GM23338 (cell line): Measurements from ENCODE around the gene LIMK2. TPM values are rescaled to one million over a fixed set of nuclear protein-coding genes. Genes with fewer than 3 reads are reported as not detected.
"Not testable (repeated sequence)": the region's sequence is repeated elsewhere in the genome, so short reads cannot be mapped to it uniquely, and the experiment has no call there.

Source experiments
- ATAC-seq: fragments of 200-7000 bp; cut with Tn5 transposase; 3 replicates; pipeline ENCODE4 v1.9.1; 2020
- DNase-seq: peaks from one replicate; pipeline ENCODE4 v3.0.0-alpha.2; 2015; ENCODE audit warnings: low spot score
- H2AFZ ChIP-seq: fragments of 200-600 bp; sonication (generic); 2 replicates; pipeline ENCODE4 v1.8.0; 2016; ENCODE audit warnings: antibody characterized with exemption, mild to moderate bottlenecking, moderate library complexity
- H3F3A ChIP-seq: fragments of 200-600 bp; sonication (generic); replicated peaks from 2 replicates; pipeline ENCODE4 v1.8.0; 2017; ENCODE audit warnings: antibody characterized with exemption, mixed run types, low read depth
- H3K27ac ChIP-seq: fragments of 200-600 bp; sonication (generic); 2 replicates; pipeline ENCODE4 v1.6.1; 2016; ENCODE audit warnings: low read depth
- H3K27me3 ChIP-seq: fragments of 200-600 bp; sonication (generic); 2 replicates; pipeline ENCODE4 v1.8.0; 2016; ENCODE audit warnings: mild to moderate bottlenecking, mixed run types, moderate library complexity; ENCODE audit not compliant: insufficient read depth
- H3K36me3 ChIP-seq: fragments of 200-600 bp; sonication (generic); 2 replicates; pipeline ENCODE4 v1.8.0; 2016; ENCODE audit warnings: mild to moderate bottlenecking; ENCODE audit not compliant: insufficient read depth
- H3K4me1 ChIP-seq: fragments of 200-600 bp; sonication (generic); 2 replicates; pipeline ENCODE4 v1.8.0; 2016; ENCODE audit warnings: mild to moderate bottlenecking, moderate library complexity; ENCODE audit not compliant: insufficient read depth
- H3K4me2 ChIP-seq: fragments of 200-600 bp; sonication (generic); 2 replicates; pipeline ENCODE4 v1.7.1; 2017; ENCODE audit warnings: mixed run types
- H3K4me3 ChIP-seq: fragments of 200-600 bp; sonication (generic); 2 replicates; pipeline ENCODE4 v1.6.1; 2016; ENCODE audit warnings: mixed run types
- H3K79me2 ChIP-seq: fragments of 200-600 bp; sonication (generic); replicated peaks from 2 replicates; pipeline ENCODE4 v1.8.0; 2017; ENCODE audit warnings: mild to moderate bottlenecking; ENCODE audit not compliant: insufficient read depth
- H3K9me2 ChIP-seq: fragments of 200-600 bp; sonication (generic); 2 replicates; pipeline ENCODE4 v1.8.0; 2017; ENCODE audit not compliant: insufficient read depth
- H4K20me1 ChIP-seq: fragments of 200-600 bp; sonication (generic); replicated peaks from 2 replicates; pipeline ENCODE4 v1.8.0; 2017; ENCODE audit warnings: mild to moderate bottlenecking; ENCODE audit not compliant: insufficient read depth
- H3K27ac Mint-ChIP-seq: 2 replicates; pipeline ENCODE4 v1.8.0; 2020; ENCODE audit warnings: inconsistent platforms, mild to moderate bottlenecking, moderate library complexity, mixed read lengths
- H3K27me3 Mint-ChIP-seq: 3 replicates; pipeline ENCODE4 v1.8.0; 2022; ENCODE audit warnings: low read depth, mild to moderate bottlenecking, moderate library complexity, mixed read lengths, inconsistent platforms; ENCODE audit not compliant: insufficient read depth, poor library complexity
- H3K36me3 Mint-ChIP-seq: 3 replicates; pipeline ENCODE4 v1.8.0; 2021; ENCODE audit warnings: low read depth, mild to moderate bottlenecking, inconsistent platforms, moderate library complexity, mixed read lengths
- H3K4me1 Mint-ChIP-seq: 3 replicates; pipeline ENCODE4 v1.8.0; 2020; ENCODE audit warnings: mild to moderate bottlenecking, inconsistent platforms, mixed read lengths
- H3K4me3 Mint-ChIP-seq: 3 replicates; pipeline ENCODE4 v1.8.0; 2021; ENCODE audit warnings: moderate library complexity, mild to moderate bottlenecking, inconsistent platforms, mixed read lengths
- H3K9me3 Mint-ChIP-seq: 3 replicates; pipeline ENCODE4 v1.8.0; 2020; ENCODE audit warnings: moderate library complexity, mild to moderate bottlenecking, inconsistent platforms, mixed read lengths
- ETS1 ChIP-seq: IDR thresholded peaks from 2 replicates; pipeline ENCODE4 v1.6.1; 2016; ENCODE audit warnings: antibody characterized with exemption
- POLR2AphosphoS5 ChIP-seq: IDR thresholded peaks from 2 replicates; pipeline ENCODE4 v1.6.1; 2016; ENCODE audit warnings: antibody characterized with exemption, low read depth
- polyA plus RNA-seq: library from polyadenylated mRNA; unstranded; fragments of >200 nt; fragmentation: Nextera tagmentation; extraction: Ambion mirVana; gene quantifications from 2 replicates; pipeline ENCODE4 v1.2.1, GENCODE V29; 2016
- total RNA-seq: library from RNA; depleted of rRNA; stranded (reverse); fragments of >200 nt; shearing (Covaris generic); gene quantifications from 2 replicates; pipeline ENCODE4 v1.2.3, GENCODE V29; 2014
- TF ChIP-seq, protein P1 (sequence below), 2 experiments: fragments of 200-600 bp in 1 of 2; sonication (generic) in 1 of 2; conservative IDR thresholded peaks; 2 replicates each; pipeline versions ENCODE4 v1.5.1 to v1.6.1; 2016 to 2017; ENCODE audit warnings: antibody characterized with exemption in 2 of 2, low read depth in 2 of 2, mild to moderate bottlenecking in 2 of 2, moderate library complexity in 1 of 2
- TF ChIP-seq, protein P2 (sequence below): fragments of 250-450 bp; sonication (Bioruptor Pico); IDR thresholded peaks from 2 replicates; pipeline ENCODE4 v1.5.0; 2020; ENCODE audit warnings: mild to moderate bottlenecking, moderate library complexity

LIMK2 gene
- total and polyA plus RNA-seq, 2 experiments from 2014 or later, result 12.5 to 39.8 TPM

DNA sequence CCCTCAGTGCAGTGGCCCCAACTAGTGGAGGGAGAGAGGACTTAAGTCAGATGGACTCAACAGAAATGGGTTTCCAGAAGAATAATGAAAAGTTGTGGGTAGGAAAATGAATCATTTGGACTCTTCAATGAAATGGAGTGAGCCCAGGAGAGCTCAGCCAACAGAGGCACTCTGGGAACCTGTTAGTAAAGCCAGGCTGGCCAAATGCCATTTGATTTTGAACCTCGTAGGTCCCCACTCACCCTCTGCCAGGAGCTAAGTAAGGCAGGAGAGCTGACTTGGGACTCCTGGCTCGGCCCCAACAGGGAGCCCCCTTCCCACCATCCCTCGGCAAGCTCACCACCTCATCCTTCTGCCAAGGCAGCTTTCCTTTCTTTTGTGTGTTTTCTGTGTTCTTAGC, 5.6 kb upstream of the LIMK2 start:
- not testable (repeated sequence) for H3K27ac Mint-ChIP-seq, H3K36me3 Mint-ChIP-seq, H3K27ac ChIP-seq, ATAC-seq, H3K4me1 ChIP-seq, H4K20me1 ChIP-seq, H2AFZ ChIP-seq, H3K79me2 ChIP-seq, H3K27me3 Mint-ChIP-seq, H3K9me3 Mint-ChIP-seq, H3K9me2 ChIP-seq, H3F3A ChIP-seq, H3K4me3 Mint-ChIP-seq, H3K4me3 ChIP-seq, H3K36me3 ChIP-seq, H3K27me3 ChIP-seq, H3K4me2 ChIP-seq, DNase-seq
- H3K4me1 Mint-ChIP-seq, result peaks cover 11% of the 10 kb centered on the region

- Mint-ChIP-seq H3K4me1 (peaks cover 15% of the 10 kb centered on the region), H3K27me3 (no peaks in the 10 kb centered on the region), H3K4me3 (no peak overlapping the region), H3K36me3 (peaks cover 7% of the 10 kb centered on the region; the same call in 1 of the 3 replicates), H3K27ac (no peak overlapping the region), H3K9me3 (no peaks in the 10 kb centered on the region)
- H4K20me1 ChIP-seq, result no peaks in the 10 kb centered on the region; the same call in 1 of the 2 replicates
- H3F3A ChIP-seq, result peaks cover 3% of the 10 kb centered on the region; the same call in 1 of the 2 replicates
- no peaks in the 10 kb centered on the region for H3K36me3 ChIP-seq
- H3K9me2 ChIP-seq, result no peaks in the 10 kb centered on the region
- H3K4me2 ChIP-seq, result no peak overlapping the region
- no peaks in the 10 kb centered on the region for H3K79me2 ChIP-seq
- no peak overlapping the region for H2AFZ ChIP-seq
- H3K4me3 ChIP-seq, result no peak overlapping the region
- DNase-seq, result no peak
- no peak for TF ChIP-seq POLR2AphosphoS5
- TF ChIP-seq, protein P1, sequence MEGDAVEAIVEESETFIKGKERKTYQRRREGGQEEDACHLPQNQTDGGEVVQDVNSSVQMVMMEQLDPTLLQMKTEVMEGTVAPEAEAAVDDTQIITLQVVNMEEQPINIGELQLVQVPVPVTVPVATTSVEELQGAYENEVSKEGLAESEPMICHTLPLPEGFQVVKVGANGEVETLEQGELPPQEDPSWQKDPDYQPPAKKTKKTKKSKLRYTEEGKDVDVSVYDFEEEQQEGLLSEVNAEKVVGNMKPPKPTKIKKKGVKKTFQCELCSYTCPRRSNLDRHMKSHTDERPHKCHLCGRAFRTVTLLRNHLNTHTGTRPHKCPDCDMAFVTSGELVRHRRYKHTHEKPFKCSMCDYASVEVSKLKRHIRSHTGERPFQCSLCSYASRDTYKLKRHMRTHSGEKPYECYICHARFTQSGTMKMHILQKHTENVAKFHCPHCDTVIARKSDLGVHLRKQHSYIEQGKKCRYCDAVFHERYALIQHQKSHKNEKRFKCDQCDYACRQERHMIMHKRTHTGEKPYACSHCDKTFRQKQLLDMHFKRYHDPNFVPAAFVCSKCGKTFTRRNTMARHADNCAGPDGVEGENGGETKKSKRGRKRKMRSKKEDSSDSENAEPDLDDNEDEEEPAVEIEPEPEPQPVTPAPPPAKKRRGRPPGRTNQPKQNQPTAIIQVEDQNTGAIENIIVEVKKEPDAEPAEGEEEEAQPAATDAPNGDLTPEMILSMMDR (conservative IDR thresholded peaks at IDR 0.05; ENCODE audit: low read depth in 2 of 2), result no peak
- H3K27ac ChIP-seq, result no peak overlapping the region
- H3K27me3 ChIP-seq, result no peaks in the 10 kb centered on the region
- H3K4me1 ChIP-seq, result 0 out of 2 replicates have a peak, but pooled peaks cover 10% of the 10 kb centered on the region
- no peak for ATAC-seq
Measured at GRCh38 chr22:31206896-31207687, 5.0 kb upstream of the LIMK2 start.

GRCh38 chr22:31210556-31211421, 1.3 kb upstream of the LIMK2 start:
- Histone ChIP-seq H3K27ac (no peak overlapping the region), H3F3A (peaks cover 3% of the 10 kb centered on the region; the same call in 1 of the 2 replicates), H3K4me2 (peak overlapping the region; percentile 75; the same call in 1 of the 2 replicates), H3K9me2 (no peaks in the 10 kb centered on the region), H3K79me2 (peaks cover 34% of the 10 kb centered on the region), H3K36me3 (peaks cover 6% of the 10 kb centered on the region; the same call in 1 of the 2 replicates), H3K4me1 (peaks cover 19% of the 10 kb centered on the region), H3K27me3 (no peaks in the 10 kb centered on the region), H4K20me1 (peaks cover 5% of the 10 kb centered on the region), H3K4me3 (no peak overlapping the region), H2AFZ (peak overlapping the region; percentile 99; the same call in 1 of the 2 replicates)
- ATAC-seq (no peak), DNase-seq (no peak)
- H3K4me1 Mint-ChIP-seq, result peaks cover 21% of the 10 kb centered on the region
- no peak overlapping the region for H3K27ac Mint-ChIP-seq
- H3K4me3 Mint-ChIP-seq, result no peak overlapping the region; the same call in 2 of the 3 replicates
- no peaks in the 10 kb centered on the region for H3K27me3 Mint-ChIP-seq
- peaks cover 10% of the 10 kb centered on the region; the same call in 2 of the 3 replicates for H3K36me3 Mint-ChIP-seq
- no peaks in the 10 kb centered on the region for H3K9me3 Mint-ChIP-seq
- TF ChIP-seq, protein P2, sequence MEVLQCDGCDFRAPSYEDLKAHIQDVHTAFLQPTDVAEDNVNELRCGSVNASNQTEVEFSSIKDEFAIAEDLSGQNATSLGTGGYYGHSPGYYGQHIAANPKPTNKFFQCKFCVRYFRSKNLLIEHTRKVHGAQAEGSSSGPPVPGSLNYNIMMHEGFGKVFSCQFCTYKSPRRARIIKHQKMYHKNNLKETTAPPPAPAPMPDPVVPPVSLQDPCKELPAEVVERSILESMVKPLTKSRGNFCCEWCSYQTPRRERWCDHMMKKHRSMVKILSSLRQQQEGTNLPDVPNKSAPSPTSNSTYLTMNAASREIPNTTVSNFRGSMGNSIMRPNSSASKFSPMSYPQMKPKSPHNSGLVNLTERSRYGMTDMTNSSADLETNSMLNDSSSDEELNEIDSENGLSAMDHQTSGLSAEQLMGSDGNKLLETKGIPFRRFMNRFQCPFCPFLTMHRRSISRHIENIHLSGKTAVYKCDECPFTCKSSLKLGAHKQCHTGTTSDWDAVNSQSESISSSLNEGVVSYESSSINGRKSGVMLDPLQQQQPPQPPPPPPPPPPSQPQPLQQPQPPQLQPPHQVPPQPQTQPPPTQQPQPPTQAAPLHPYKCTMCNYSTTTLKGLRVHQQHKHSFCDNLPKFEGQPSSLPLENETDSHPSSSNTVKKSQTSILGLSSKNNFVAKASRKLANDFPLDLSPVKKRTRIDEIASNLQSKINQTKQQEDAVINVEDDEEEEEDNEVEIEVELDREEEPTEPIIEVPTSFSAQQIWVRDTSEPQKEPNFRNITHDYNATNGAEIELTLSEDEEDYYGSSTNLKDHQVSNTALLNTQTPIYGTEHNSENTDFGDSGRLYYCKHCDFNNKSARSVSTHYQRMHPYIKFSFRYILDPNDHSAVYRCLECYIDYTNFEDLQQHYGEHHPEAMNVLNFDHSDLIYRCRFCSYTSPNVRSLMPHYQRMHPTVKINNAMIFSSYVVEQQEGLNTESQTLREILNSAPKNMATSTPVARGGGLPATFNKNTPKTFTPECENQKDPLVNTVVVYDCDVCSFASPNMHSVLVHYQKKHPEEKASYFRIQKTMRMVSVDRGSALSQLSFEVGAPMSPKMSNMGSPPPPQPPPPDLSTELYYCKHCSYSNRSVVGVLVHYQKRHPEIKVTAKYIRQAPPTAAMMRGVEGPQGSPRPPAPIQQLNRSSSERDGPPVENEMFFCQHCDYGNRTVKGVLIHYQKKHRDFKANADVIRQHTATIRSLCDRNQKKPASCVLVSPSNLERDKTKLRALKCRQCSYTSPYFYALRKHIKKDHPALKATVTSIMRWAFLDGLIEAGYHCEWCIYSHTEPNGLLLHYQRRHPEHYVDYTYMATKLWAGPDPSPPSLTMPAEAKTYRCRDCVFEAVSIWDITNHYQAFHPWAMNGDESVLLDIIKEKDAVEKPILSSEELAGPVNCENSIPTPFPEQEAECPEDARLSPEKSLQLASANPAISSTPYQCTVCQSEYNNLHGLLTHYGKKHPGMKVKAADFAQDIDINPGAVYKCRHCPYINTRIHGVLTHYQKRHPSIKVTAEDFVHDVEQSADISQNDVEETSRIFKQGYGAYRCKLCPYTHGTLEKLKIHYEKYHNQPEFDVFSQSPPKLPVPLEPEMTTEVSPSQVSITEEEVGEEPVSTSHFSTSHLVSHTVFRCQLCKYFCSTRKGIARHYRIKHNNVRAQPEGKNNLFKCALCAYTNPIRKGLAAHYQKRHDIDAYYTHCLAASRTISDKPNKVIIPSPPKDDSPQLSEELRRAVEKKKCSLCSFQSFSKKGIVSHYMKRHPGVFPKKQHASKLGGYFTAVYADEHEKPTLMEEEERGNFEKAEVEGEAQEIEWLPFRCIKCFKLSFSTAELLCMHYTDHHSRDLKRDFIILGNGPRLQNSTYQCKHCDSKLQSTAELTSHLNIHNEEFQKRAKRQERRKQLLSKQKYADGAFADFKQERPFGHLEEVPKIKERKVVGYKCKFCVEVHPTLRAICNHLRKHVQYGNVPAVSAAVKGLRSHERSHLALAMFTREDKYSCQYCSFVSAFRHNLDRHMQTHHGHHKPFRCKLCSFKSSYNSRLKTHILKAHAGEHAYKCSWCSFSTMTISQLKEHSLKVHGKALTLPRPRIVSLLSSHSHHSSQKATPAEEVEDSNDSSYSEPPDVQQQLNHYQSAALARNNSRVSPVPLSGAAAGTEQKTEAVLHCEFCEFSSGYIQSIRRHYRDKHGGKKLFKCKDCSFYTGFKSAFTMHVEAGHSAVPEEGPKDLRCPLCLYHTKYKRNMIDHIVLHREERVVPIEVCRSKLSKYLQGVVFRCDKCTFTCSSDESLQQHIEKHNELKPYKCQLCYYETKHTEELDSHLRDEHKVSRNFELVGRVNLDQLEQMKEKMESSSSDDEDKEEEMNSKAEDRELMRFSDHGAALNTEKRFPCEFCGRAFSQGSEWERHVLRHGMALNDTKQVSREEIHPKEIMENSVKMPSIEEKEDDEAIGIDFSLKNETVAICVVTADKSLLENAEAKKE (CRISPR knock-in tag), result no peak
- TF ChIP-seq ETS1, result no peak
